Esophagus squamous epithelium (tissue), 5 donors: Measurements from ENCODE around the gene PRPF31. TPM values are rescaled to one million over a fixed set of nuclear protein-coding genes. Genes with fewer than 3 reads are reported as not detected.

Source experiments
- DNase-seq: peaks from one replicate; lab custom pipeline; 2025; lab: John Stamatoyannopoulos, UW
- H3K27ac ChIP-seq, 4 donors: fragments of 200-600 bp; sonication (generic); one replicate each; pipeline ENCODE4 v1.5.1; 2016 to 2019; ENCODE audit warnings: mild to moderate bottlenecking in 1 of 4
- H3K27me3 ChIP-seq, 4 donors: fragments of 200-600 bp; sonication (generic); 1 replicate in 3 of 4; 2 replicates in 1 of 4; pipeline versions ENCODE4 v1.5.1 to v1.6.0; 2017 to 2021; ENCODE audit warnings: antibody characterized with exemption in 1 of 4
- H3K36me3 ChIP-seq, 3 donors: fragments of 200-600 bp; sonication (generic); one replicate each; pipeline ENCODE4 v1.5.1; 2016 to 2019
- H3K4me1 ChIP-seq, 3 donors: fragments of 200-600 bp; sonication (generic); one replicate each; pipeline ENCODE4 v1.5.1; 2017 to 2019
- H3K4me3 ChIP-seq, 4 donors: fragments of 200-600 bp; sonication (generic); 1 replicate in 3 of 4; 2 replicates in 1 of 4; pipeline ENCODE4 v1.5.1; 2016 to 2019; ENCODE audit warnings: mild to moderate bottlenecking in 2 of 4, moderate library complexity in 1 of 4
- H3K9me3 ChIP-seq, 3 donors: fragments of 200-600 bp; sonication (generic); one replicate each; pipeline ENCODE4 v1.5.1; 2016 to 2019
- CTCF ChIP-seq, 6 experiments: fragments of 450-650 bp in 4 of 6; fragments of 200-600 bp in 2 of 6; sonication (generic) in 2 of 6; IDR thresholded peaks; one replicate each; pipeline ENCODE4 v1.5.1; 2016 to 2019; ENCODE audit warnings: antibody characterized with exemption in 6 of 6, mild to moderate bottlenecking in 4 of 6, moderate library complexity in 4 of 6
- POLR2A ChIP-seq, 4 donors: fragments of 450-650 bp; IDR thresholded peaks; one replicate each; pipeline ENCODE4 v1.6.1; 2017; ENCODE audit warnings: antibody characterized with exemption in 4 of 4, mild to moderate bottlenecking in 4 of 4, moderate library complexity in 3 of 4
- WGBS, 2 donors: methylation state at CpG; one replicate each; pipeline ENCODE4 v1.1.5; 2018; 5-methylcytosine and 5-hydroxymethylcytosine counted together
- intact Hi-C: fragments of 100-400 bp; cut with DNase I; formaldehyde crosslinking; loops from one replicate; pipeline ENCODE4 v1.15.0; 2022
- total RNA-seq, 4 donors: library from RNA; depleted of rRNA; stranded (reverse); fragments of >200 nt; gene quantifications; one replicate each; pipeline ENCODE4 v1.1.0, GENCODE V29; 2016
- donor health status: DM: yes; HTN: yes; CAD: no.

PRPF31 gene
- total RNA-seq, 4 donors from 2014 or later = 41.8 to 49.2 (median 43.2) TPM

- Histone ChIP-seq H3K36me3 (peaks cover 0 to 39% (median 2%) of the 10 kb centered on the region in 3 donors), H3K4me3 (peak within 1 kb of the TSS; percentile 88 to 100 (median 96)), H3K27ac (peak within 1 kb of the TSS; percentile 94 to 96 (median 95)), H3K27me3 (no peaks in the 10 kb centered on the region), H3K9me3 (no peaks in the 10 kb centered on the region), H3K4me1 (peaks cover 30 to 67% (median 36%) of the 10 kb centered on the region in 3 donors)
- TF ChIP-seq CTCF (IDR thresholded peaks at IDR 0.05) (peak in 1 of 6 experiments; percentile 25), POLR2A (IDR thresholded peaks at IDR 0.05) (peak in 3 of 4 donors; percentile 83 to 89 (median 88))
- WGBS, 2 donors = 0% methylated on average over 2 to 5 of the region's 103 CpGs
- intact Hi-C loops = no loop called here
- DNase-seq = no peak
These were observed 22.3 kb downstream of the PRPF31 start, which contains the start of gene CNOT3 for GRCh38 chr19:54137699-54138488. Gene CNOT3 (plus strand): TSS chr19:54137762. CDS start chr19:54142979, 5,217 bp downstream.

- H3K36me3 ChIP-seq = peaks cover 7 to 43% (median 10%) of the 10 kb centered on the region in 3 donors
- peak overlapping the region; percentile 88 to 100 (median 96) for H3K4me3 ChIP-seq
- peak overlapping the region; percentile 94 to 96 (median 95) for H3K27ac ChIP-seq
- intact Hi-C loops = no loop called here
- 21 to 37% methylated on average over 12 to 16 of the region's 31 CpGs for WGBS, 2 donors
- H3K27me3 ChIP-seq = no peaks in the 10 kb centered on the region
- peaks cover 30 to 67% (median 36%) of the 10 kb centered on the region in 3 donors for H3K4me1 ChIP-seq
- no peak for DNase-seq
- TF ChIP-seq CTCF (IDR thresholded peaks at IDR 0.05) = no peak
- TF ChIP-seq POLR2A (IDR thresholded peaks at IDR 0.05) = no peak
- H3K9me3 ChIP-seq = no peaks in the 10 kb centered on the region
These were observed 23.1 kb downstream of the PRPF31 start for GRCh38 chr19:54138489-54139256.

GRCh38 chr19:54141356-54141755 is 25.8 kb downstream of the PRPF31 start:
- Histone ChIP-seq H3K27ac (no peak overlapping the region), H3K36me3 (peaks cover 30 to 70% (median 37%) of the 10 kb centered on the region in 3 donors), H3K27me3 (no peaks in the 10 kb centered on the region), H3K9me3 (no peaks in the 10 kb centered on the region), H3K4me3 (no peak overlapping the region), H3K4me1 (peaks cover 25 to 45% (median 28%) of the 10 kb centered on the region in 3 donors)
- 90 to 91% methylated on average over 3 of the region's 3 CpGs for WGBS, 2 donors
- TF ChIP-seq POLR2A (IDR thresholded peaks at IDR 0.05) = no peak
- TF ChIP-seq CTCF (IDR thresholded peaks at IDR 0.05) = no peak
- DNase-seq = no peak
- intact Hi-C loops = no loop called here

GRCh38 chr19:54142166-54142780 is 26.7 kb downstream of the PRPF31 start:
- no peak overlapping the region for H3K4me3 ChIP-seq
- no peaks in the 10 kb centered on the region for H3K27me3 ChIP-seq
- no peak overlapping the region for H3K27ac ChIP-seq
- no peak for DNase-seq
- H3K36me3 ChIP-seq = peaks cover 39 to 79% (median 46%) of the 10 kb centered on the region in 3 donors
- H3K4me1 ChIP-seq = peaks cover 22 to 46% (median 27%) of the 10 kb centered on the region in 3 donors
- intact Hi-C loops = no loop called here
- WGBS, 2 donors = 83 to 92% methylated on average over 6 to 7 of the region's 7 CpGs
- no peaks in the 10 kb centered on the region for H3K9me3 ChIP-seq
- TF ChIP-seq POLR2A (IDR thresholded peaks at IDR 0.05) (no peak), CTCF (IDR thresholded peaks at IDR 0.05) (no peak)
